ENCODE results near the gene FGD6. TPM values are rescaled to one million over a fixed set of nuclear protein-coding genes. Genes with fewer than 3 reads are reported as not detected.
"Not testable (repeated sequence)": the region's sequence is repeated elsewhere in the genome, so short reads cannot be mapped to it uniquely, and the experiment has no call there.

Gene FGD6
- total RNA-seq, 2 experiments from 2014 or later = 1.5 TPM

- H3K9me3 ChIP-seq (ENCODE audit: control insufficient read depth in 1 of 2, insufficient read depth in 1 of 2, low read length in 2 of 2) = no peaks in the 10 kb centered on the region
- Mint-ChIP-seq H3K9me3 (no peaks in the 10 kb centered on the region), H3K4me3 (no peak overlapping the region), H3K4me1 (ENCODE audit: low read depth) (peaks cover 32% of the 10 kb centered on the region), H3K36me3 (ENCODE audit: low read depth) (peaks cover 37% of the 10 kb centered on the region), H3K27ac (no peak overlapping the region), H3K27me3 (no peaks in the 10 kb centered on the region)
- H3K27me3 ChIP-seq (ENCODE audit: control insufficient read depth in 1 of 2, insufficient read depth in 2 of 2, low read length in 2 of 2) = no peaks in the 10 kb centered on the region
- CTCF ChIA-PET = no interaction called here
- no peak overlapping the region for H3K27ac ChIP-seq (ENCODE audit: low read depth in 1 of 2, low read length in 2 of 2)
- TF ChIP-seq CTCF (IDR thresholded peaks at IDR 0.05) = no peak
- H3K4me3 ChIP-seq (ENCODE audit: low read length) = no peak overlapping the region
- POLR2A ChIA-PET = no interaction called here
- DNase-seq (no peak), ATAC-seq (ENCODE audit: poor library complexity) (no peak)
- H3K36me3 ChIP-seq (ENCODE audit: insufficient read depth, low read length) = peaks cover 16% of the 10 kb centered on the region
- intact Hi-C loops (cut with DNase I, micrococcal nuclease) = no loop called here
- no peaks in the 10 kb centered on the region for H3K4me1 ChIP-seq (ENCODE audit: insufficient read depth, low read length)
Observed at GRCh38 chr12:95244350-95244749, 27.1 kb upstream of the FGD6 start.

- no peaks in the 10 kb centered on the region for H3K4me1 ChIP-seq (ENCODE audit: insufficient read depth, low read length)
- H3K27ac ChIP-seq (ENCODE audit: low read depth in 1 of 2, low read length in 2 of 2) = no peak overlapping the region
- no peak for DNase-seq
- Mint-ChIP-seq H3K4me1 (ENCODE audit: low read depth) (peaks cover 38% of the 10 kb centered on the region), H3K27me3 (no peaks in the 10 kb centered on the region), H3K36me3 (ENCODE audit: low read depth) (peaks cover 38% of the 10 kb centered on the region), H3K27ac (no peak overlapping the region), H3K9me3 (no peaks in the 10 kb centered on the region), H3K4me3 (no peak overlapping the region)
- no peak for TF ChIP-seq CTCF (IDR thresholded peaks at IDR 0.05)
- intact Hi-C loops (cut with DNase I, micrococcal nuclease) = no loop called here
- no peak for ATAC-seq (ENCODE audit: poor library complexity)
- H3K9me3 ChIP-seq (ENCODE audit: control insufficient read depth in 1 of 2, insufficient read depth in 1 of 2, low read length in 2 of 2) = no peaks in the 10 kb centered on the region
- ChIA-PET CTCF (interaction anchor here (1.0 kb wide), 1 partner anchor 22 kb away, joined by 3 read pairs; no protein-coding TSS in a partner anchor), POLR2A (no interaction called here)
- peaks cover 16% of the 10 kb centered on the region for H3K36me3 ChIP-seq (ENCODE audit: insufficient read depth, low read length)
- H3K27me3 ChIP-seq (ENCODE audit: control insufficient read depth in 1 of 2, insufficient read depth in 2 of 2, low read length in 2 of 2) = no peaks in the 10 kb centered on the region
- no peak overlapping the region for H3K4me3 ChIP-seq (ENCODE audit: low read length)
Observed at GRCh38 chr12:95243497-95244183, 26.4 kb upstream of the FGD6 start.

GRCh38 chr12:95241761-95242506, 24.7 kb upstream of the FGD6 start:
- Mint-ChIP-seq H3K4me3 (no peak overlapping the region), H3K36me3 (ENCODE audit: low read depth) (peaks cover 51% of the 10 kb centered on the region), H3K4me1 (ENCODE audit: low read depth) (peaks cover 44% of the 10 kb centered on the region), H3K9me3 (no peaks in the 10 kb centered on the region), H3K27me3 (no peaks in the 10 kb centered on the region), H3K27ac (no peak overlapping the region)
- H3K27ac ChIP-seq (ENCODE audit: low read depth in 1 of 2, low read length in 2 of 2) = no peak overlapping the region
- H3K36me3 ChIP-seq (ENCODE audit: insufficient read depth, low read length) = peaks cover 16% of the 10 kb centered on the region
- no peak for TF ChIP-seq CTCF (IDR thresholded peaks at IDR 0.05)
- H3K27me3 ChIP-seq (ENCODE audit: control insufficient read depth in 1 of 2, insufficient read depth in 2 of 2, low read length in 2 of 2) = no peaks in the 10 kb centered on the region
- DNase-seq (no peak), ATAC-seq (ENCODE audit: poor library complexity) (no peak)
- intact Hi-C loops (cut with DNase I, micrococcal nuclease) = no loop called here
- H3K4me3 ChIP-seq (ENCODE audit: low read length) = no peak overlapping the region
- ChIA-PET POLR2A (no interaction called here), CTCF (interaction anchor here (0.7 kb wide), 1 partner anchor 20 kb away, joined by 6 read pairs; no protein-coding TSS in a partner anchor)
- no peaks in the 10 kb centered on the region for H3K9me3 ChIP-seq (ENCODE audit: control insufficient read depth in 1 of 2, insufficient read depth in 1 of 2, low read length in 2 of 2)
- no peaks in the 10 kb centered on the region for H3K4me1 ChIP-seq (ENCODE audit: insufficient read depth, low read length)

GRCh38 chr12:95241138-95241537, 23.9 kb upstream of the FGD6 start:
- H3K9me3 Mint-ChIP-seq; H3K27me3 ChIP-seq (ENCODE audit: control insufficient read depth in 1 of 2, insufficient read depth in 2 of 2, low read length in 2 of 2); H3K4me3 ChIP-seq (ENCODE audit: low read length); DNase-seq; intact Hi-C loops (cut with DNase I, micrococcal nuclease); H3K27me3 Mint-ChIP-seq; H3K4me1 ChIP-seq (ENCODE audit: insufficient read depth, low read length); H3K4me3 Mint-ChIP-seq; ATAC-seq (ENCODE audit: poor library complexity); H3K27ac Mint-ChIP-seq; H3K9me3 ChIP-seq (ENCODE audit: control insufficient read depth in 1 of 2, insufficient read depth in 1 of 2, low read length in 2 of 2); H3K27ac ChIP-seq (ENCODE audit: low read depth in 1 of 2, low read length in 2 of 2); POLR2A ChIA-PET; CTCF ChIA-PET: not testable (repeated sequence)
- peaks cover 16% of the 10 kb centered on the region for H3K36me3 ChIP-seq (ENCODE audit: insufficient read depth, low read length)
- Mint-ChIP-seq H3K4me1 (ENCODE audit: low read depth) (peaks cover 36% of the 10 kb centered on the region), H3K36me3 (ENCODE audit: low read depth) (peaks cover 58% of the 10 kb centered on the region)
